Measurements from ENCODE around the gene GTPBP10.

GTPBP10 gene

DNA sequence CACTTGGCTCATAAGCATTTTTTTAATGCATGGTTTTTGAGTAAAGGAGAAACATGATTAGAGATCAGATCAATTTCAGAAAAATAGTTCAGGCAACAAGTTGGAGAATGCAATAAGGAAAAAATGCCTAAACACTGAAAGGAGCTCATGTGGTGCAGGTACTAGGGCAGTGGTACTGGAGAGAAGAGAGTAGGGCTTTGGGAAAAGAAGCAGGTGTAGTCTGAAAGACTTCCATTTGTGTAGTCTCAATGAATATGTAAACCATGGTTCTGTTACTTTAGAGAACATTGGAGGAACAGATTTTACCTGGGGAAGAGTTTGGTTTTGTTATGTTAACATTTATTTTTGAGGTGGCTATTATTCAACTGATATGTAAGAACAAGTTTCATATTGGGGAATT lies 5.5 kb downstream of the GTPBP10 start:
- H3K4me3 ChIP-seq (ENCODE audit: low read depth, low read length) = no peak overlapping the region
- DNase-seq (ENCODE audit: low read depth) = no peak
- TF ChIP-seq, protein P1, sequence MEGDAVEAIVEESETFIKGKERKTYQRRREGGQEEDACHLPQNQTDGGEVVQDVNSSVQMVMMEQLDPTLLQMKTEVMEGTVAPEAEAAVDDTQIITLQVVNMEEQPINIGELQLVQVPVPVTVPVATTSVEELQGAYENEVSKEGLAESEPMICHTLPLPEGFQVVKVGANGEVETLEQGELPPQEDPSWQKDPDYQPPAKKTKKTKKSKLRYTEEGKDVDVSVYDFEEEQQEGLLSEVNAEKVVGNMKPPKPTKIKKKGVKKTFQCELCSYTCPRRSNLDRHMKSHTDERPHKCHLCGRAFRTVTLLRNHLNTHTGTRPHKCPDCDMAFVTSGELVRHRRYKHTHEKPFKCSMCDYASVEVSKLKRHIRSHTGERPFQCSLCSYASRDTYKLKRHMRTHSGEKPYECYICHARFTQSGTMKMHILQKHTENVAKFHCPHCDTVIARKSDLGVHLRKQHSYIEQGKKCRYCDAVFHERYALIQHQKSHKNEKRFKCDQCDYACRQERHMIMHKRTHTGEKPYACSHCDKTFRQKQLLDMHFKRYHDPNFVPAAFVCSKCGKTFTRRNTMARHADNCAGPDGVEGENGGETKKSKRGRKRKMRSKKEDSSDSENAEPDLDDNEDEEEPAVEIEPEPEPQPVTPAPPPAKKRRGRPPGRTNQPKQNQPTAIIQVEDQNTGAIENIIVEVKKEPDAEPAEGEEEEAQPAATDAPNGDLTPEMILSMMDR (conservative IDR thresholded peaks at IDR 0.05; ENCODE audit: low read depth, low read length) = no peak

DNA sequence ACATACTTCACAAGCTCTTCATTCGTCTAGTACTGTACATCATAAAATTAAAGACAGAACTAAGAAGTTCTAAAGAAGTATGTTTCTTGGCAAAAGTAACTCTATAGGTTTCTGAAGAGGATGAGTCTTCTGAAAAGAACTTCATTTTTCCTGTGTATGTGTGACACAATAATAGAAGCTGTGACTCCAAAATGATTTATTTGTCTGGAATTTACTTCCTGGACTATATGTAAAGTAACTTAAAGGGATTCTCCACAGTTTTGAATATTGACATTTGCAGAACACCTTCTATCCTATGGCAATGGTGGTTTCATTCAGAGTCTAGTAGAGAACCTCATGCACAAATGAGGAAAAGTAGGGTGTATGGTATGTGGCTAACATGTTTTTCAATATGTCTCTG lies 36.9 kb downstream of the GTPBP10 start:
- TF ChIP-seq, protein P1 (conservative IDR thresholded peaks at IDR 0.05; ENCODE audit: low read depth, low read length) = no peak
- DNase-seq (ENCODE audit: low read depth) = peak; percentile 53
- H3K4me3 ChIP-seq (ENCODE audit: low read depth, low read length) = no peak overlapping the region

DNA sequence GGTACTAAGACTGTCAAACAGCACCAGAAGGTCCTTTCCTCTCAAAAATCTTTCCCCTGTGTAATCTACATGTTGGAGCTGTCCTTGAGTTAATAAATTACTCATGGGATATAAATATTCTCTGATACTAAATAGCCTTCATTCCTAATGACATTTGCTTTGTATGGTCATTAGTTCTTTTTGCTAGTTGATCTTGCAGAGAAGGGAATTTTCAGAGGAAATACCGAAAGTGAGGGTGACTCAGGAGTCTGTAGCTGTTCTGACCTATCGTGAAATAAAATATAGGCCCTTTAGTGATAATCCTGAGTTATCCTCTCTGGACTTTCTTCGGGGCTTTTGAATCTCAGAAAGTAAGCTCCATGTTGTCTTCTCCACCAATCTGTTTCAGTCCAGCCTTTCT lies 37.3 kb downstream of the GTPBP10 start:
- TF ChIP-seq, protein P1 (conservative IDR thresholded peaks at IDR 0.05; ENCODE audit: low read depth, low read length) = no peak
- H3K4me3 ChIP-seq (ENCODE audit: low read depth, low read length) = no peak overlapping the region
- DNase-seq (ENCODE audit: low read depth) = peak; percentile 74

DNA sequence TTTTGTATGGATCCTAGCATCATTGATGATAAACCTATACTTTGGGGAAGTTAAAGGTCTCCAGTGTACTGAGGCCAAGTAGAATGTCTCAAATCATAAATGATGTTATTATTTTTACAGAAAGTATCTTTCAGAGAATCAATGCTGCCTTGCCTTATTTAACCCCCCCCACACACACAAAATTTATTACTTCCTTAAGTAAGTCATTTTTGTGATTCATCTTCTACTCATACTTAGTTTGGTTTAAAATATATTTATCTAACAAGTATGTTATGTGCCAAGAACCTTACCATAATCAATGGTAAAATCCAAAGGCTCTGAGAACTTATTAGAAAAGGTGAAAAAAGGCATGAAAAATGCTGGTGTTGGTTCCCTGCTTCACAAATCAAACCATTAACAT lies 37.9 kb downstream of the GTPBP10 start:
- no peak overlapping the region for H3K4me3 ChIP-seq (ENCODE audit: low read depth, low read length)
- TF ChIP-seq, protein P1 (conservative IDR thresholded peaks at IDR 0.05; ENCODE audit: low read depth, low read length) = no peak
- DNase-seq (ENCODE audit: low read depth) = no peak

DNA sequence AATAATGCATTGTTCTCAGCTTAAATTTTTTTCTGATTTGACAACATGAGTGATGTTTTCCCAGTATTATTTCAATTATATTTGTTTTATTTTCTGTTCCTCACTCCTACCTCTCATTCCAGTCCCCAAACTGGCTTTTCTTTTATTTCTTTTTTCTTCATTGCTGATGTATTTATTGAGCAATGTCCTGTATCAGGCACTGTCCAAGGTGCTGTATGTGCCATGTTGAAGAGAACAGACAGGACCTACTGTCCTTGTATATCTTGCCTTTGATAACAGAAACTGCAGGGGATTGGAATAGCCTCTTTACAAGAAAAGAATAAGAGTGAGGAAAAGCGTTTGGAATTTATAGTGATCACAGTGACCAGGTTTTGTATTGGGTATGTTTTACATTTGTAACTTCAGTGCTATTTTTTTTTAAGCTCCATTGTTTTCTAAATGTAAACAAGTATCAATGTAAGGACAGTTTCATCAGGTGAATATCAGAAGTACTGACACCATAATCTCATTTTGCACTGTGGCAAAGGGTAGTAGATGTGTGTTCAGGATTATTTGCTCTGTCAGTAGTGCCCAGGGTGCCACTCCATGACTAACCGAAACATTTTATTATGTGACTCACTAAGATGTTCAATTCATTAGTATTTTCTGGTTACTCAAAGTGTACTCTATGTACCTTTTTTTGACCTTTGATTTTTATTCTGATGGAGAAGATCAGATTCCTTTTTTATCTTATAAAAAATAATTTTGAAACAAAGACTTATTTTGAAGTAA lies 41.1 kb downstream of the GTPBP10 start:
- peak; percentile 31 for DNase-seq (ENCODE audit: low read depth)
- H3K4me3 ChIP-seq (ENCODE audit: low read depth, low read length) = no peak overlapping the region
- TF ChIP-seq, protein P1 (conservative IDR thresholded peaks at IDR 0.05; ENCODE audit: low read depth, low read length) = no peak

DNA sequence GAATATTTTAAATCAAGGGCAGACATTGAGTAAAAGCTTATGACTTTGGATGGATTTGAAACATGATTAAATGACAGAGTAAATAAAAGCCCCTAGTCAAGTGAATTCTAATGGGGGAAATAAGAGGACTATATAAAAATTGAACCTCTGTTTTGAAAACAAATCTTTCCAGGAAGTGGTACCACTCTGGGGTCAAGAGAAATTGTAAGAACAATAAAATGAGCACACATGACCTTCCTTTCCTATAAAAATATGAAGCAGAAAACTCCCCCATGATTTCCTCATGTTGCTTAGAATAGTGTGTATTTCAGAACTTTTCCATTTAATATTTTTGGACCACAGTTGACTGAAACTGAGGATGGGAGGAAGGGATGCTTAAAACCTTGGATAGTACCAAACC lies 44.4 kb downstream of the GTPBP10 start:
- DNase-seq (ENCODE audit: low read depth) = no peak
- TF ChIP-seq, protein P1 (conservative IDR thresholded peaks at IDR 0.05; ENCODE audit: low read depth, low read length) = no peak
- H3K4me3 ChIP-seq (ENCODE audit: low read depth, low read length) = no peak overlapping the region

DNA sequence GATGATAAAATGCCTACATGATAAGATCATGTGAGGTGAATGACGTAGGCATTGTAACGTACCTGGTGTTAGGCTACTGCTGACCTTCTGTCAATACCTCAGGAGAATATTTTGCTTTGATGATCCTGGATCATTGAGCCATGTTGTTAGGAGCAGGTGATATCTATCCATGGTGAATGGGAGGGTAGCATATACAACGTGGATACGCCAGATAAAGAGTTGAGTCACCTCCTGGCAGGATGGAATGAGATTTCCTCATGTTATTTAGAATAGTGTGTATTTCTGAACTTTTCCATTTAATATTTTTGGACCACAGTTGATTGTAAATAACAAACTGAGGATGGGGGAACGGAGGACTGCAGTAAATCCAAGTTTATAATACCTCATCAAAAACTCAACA lies 45.0 kb downstream of the GTPBP10 start:
- no peak for DNase-seq (ENCODE audit: low read depth)
- TF ChIP-seq, protein P1 (conservative IDR thresholded peaks at IDR 0.05; ENCODE audit: low read depth, low read length) = no peak
- H3K4me3 ChIP-seq (ENCODE audit: low read depth, low read length) = no peak overlapping the region

Measured in choroid plexus epithelial cell (primary cell).